Right atrium auricular region (tissue), 2 donors: ENCODE data around the gene NAALADL2. TPM values are rescaled to one million over a fixed set of nuclear protein-coding genes. Genes with fewer than 3 reads are reported as not detected.
"Not testable (repeated sequence)": the region's sequence is repeated elsewhere in the genome, so short reads cannot be mapped to it uniquely, and the experiment has no call there.

Experiments used
- DNase-seq: peaks from one replicate; pipeline ENCODE4 v3.0.0-alpha.2; 2019; ENCODE audit warnings: low spot score
- H3K27ac ChIP-seq, 2 donors: fragments of 200-600 bp; sonication (generic); 1 replicate in 1 of 2; 2 replicates in 1 of 2; pipeline ENCODE4 v1.5.1; 2016 to 2019
- H3K27me3 ChIP-seq, 2 donors: fragments of 200-600 bp; sonication (generic); one replicate each; pipeline versions ENCODE4 v1.5.1 to v1.6.0; 2017 to 2019
- H3K36me3 ChIP-seq: fragments of 200-600 bp; sonication (generic); one replicate; pipeline ENCODE4 v1.5.1; 2016
- H3K4me1 ChIP-seq, 2 donors: fragments of 200-600 bp; sonication (generic); one replicate each; pipeline versions ENCODE4 v1.5.1 to v1.6.0; 2017 to 2019
- H3K4me3 ChIP-seq, 2 donors: fragments of 200-600 bp; sonication (generic); 1 replicate in 1 of 2; 2 replicates in 1 of 2; pipeline ENCODE4 v1.5.1; 2017 to 2019; ENCODE audit warnings: mild to moderate bottlenecking in 1 of 2, moderate library complexity in 1 of 2
- H3K9me3 ChIP-seq, 2 donors: fragments of 200-600 bp; sonication (generic); one replicate each; pipeline ENCODE4 v1.5.1; 2019
- total RNA-seq, 2 donors: library from RNA; depleted of rRNA; stranded (reverse); fragments of >200 nt; gene quantifications; one replicate each; pipeline ENCODE4 v1.1.0, GENCODE V29; 2016
- TF ChIP-seq, protein P1 (sequence below), 2 donors: fragments of 200-600 bp; sonication (generic); IDR thresholded peaks; one replicate each; pipeline ENCODE4 v1.5.1; 2019; ENCODE audit warnings: antibody characterized with exemption in 2 of 2

NAALADL2 gene
- total RNA-seq, 2 donors from 2014 or later, result 2.5 to 3.2 TPM

DNA sequence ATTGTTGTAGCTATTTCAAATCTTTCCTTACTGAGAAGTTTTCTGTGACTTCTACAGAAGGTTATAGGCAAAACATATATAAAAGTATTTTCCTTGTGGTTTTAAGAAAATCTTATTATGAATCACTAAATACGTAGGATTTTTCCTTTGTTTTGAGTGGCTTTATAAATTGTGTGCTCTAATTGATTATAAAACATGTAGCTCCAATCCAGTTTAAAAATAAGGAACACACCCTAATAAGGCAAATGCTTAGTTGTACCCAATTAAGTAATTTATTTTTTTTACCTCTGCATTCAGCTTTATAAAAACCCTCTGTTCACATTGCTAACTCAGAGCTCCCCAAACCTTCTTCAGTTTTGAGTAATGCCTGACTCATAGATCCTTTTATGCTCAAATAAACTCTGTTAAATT is 408.0 kb downstream of the NAALADL2 start:
- no peaks in the 10 kb centered on the region for H3K4me1 ChIP-seq
- H3K36me3 ChIP-seq, result no peaks in the 10 kb centered on the region
- H3K27me3 ChIP-seq, result no peaks in the 10 kb centered on the region
- TF ChIP-seq, protein P1, sequence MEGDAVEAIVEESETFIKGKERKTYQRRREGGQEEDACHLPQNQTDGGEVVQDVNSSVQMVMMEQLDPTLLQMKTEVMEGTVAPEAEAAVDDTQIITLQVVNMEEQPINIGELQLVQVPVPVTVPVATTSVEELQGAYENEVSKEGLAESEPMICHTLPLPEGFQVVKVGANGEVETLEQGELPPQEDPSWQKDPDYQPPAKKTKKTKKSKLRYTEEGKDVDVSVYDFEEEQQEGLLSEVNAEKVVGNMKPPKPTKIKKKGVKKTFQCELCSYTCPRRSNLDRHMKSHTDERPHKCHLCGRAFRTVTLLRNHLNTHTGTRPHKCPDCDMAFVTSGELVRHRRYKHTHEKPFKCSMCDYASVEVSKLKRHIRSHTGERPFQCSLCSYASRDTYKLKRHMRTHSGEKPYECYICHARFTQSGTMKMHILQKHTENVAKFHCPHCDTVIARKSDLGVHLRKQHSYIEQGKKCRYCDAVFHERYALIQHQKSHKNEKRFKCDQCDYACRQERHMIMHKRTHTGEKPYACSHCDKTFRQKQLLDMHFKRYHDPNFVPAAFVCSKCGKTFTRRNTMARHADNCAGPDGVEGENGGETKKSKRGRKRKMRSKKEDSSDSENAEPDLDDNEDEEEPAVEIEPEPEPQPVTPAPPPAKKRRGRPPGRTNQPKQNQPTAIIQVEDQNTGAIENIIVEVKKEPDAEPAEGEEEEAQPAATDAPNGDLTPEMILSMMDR (IDR thresholded peaks at IDR 0.05), result no peak
- H3K4me3 ChIP-seq, result no peak overlapping the region
- no peak for DNase-seq
- no peaks in the 10 kb centered on the region for H3K9me3 ChIP-seq
- H3K27ac ChIP-seq, result no peak overlapping the region

DNA sequence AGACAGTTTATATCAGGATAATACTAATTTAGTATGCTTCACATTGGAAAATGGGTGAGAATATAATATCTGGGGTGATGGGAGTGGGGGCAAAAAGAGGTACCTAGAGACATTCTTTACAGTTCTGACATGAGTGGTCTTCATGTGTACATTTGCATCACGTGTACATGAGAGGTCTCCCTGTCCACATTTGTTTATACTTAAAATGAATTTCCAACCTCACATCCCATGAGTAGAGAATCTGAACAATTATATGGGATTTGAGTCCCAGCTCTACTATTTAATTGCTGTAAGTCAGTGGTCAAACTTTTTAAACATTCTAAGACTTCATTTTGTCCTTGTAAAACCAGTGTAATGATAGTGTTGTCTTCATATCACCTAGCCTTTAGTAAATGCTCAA is 408.4 kb downstream of the NAALADL2 start:
- DNase-seq, result no peak
- H3K9me3 ChIP-seq, result no peaks in the 10 kb centered on the region
- no peak overlapping the region for H3K4me3 ChIP-seq
- no peak overlapping the region for H3K27ac ChIP-seq
- no peaks in the 10 kb centered on the region for H3K27me3 ChIP-seq
- H3K36me3 ChIP-seq, result no peaks in the 10 kb centered on the region
- H3K4me1 ChIP-seq, result no peaks in the 10 kb centered on the region
- TF ChIP-seq, protein P1 (IDR thresholded peaks at IDR 0.05), result no peak

DNA sequence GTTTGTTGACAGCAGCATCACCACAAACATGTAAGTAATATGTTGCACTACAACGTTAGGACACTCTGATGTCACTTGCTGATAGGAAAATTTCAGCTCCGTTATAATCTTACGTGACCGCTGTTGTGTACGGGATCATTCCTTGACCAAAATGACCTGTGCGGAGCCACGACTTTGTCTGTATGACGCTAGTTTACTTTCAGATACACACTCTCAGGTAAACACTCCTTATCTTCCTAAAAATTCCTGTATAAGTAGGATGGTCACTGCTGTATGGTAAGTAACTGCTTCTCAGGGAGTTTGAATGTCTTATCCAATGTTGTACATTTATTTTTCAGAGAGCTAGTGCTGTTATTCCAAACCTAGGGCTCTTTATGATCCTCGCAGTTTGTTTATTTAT is 410.3 kb downstream of the NAALADL2 start:
- TF ChIP-seq, protein P1 (IDR thresholded peaks at IDR 0.05), result no peak
- no peak for DNase-seq
- no peaks in the 10 kb centered on the region for H3K27me3 ChIP-seq
- no peaks in the 10 kb centered on the region for H3K36me3 ChIP-seq
- no peak overlapping the region for H3K4me3 ChIP-seq
- no peaks in the 10 kb centered on the region for H3K9me3 ChIP-seq
- H3K4me1 ChIP-seq, result no peaks in the 10 kb centered on the region
- H3K27ac ChIP-seq, result no peak overlapping the region

DNA sequence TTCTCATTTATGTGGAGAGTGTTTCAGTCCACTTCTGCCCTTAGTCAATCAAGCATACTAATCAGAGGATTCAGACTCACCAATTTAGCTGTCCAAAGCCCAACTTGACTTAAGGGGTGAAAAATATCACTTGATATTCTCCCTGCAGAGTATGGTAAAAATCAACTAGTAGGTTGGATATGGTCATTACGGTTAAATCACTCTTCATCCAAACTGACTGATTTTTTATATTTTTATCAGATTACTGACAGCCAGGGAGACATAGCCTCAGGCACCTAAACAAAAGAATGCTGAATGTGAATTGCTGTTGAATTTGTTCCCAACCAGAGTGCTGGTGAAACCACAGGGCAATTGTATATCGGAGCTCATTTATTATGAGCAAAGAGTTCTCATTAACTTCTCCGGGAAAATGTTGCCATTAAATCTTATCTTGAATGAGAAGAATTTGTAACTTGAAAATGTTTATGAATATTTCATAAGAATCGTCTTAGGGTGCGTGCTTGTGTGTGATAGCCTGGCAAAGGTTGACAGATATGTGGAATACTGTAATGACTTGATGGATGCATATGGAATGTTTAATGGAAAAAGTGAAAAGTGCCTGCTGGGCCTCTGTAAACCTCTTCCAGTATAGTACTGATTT is 411.2 kb downstream of the NAALADL2 start:
- Histone ChIP-seq H3K27ac (no peak overlapping the region), H3K4me1 (no peaks in the 10 kb centered on the region), H3K36me3 (no peaks in the 10 kb centered on the region), H3K27me3 (no peaks in the 10 kb centered on the region), H3K9me3 (no peaks in the 10 kb centered on the region), H3K4me3 (no peak overlapping the region)
- no peak for DNase-seq
- TF ChIP-seq, protein P1 (IDR thresholded peaks at IDR 0.05), result no peak

DNA sequence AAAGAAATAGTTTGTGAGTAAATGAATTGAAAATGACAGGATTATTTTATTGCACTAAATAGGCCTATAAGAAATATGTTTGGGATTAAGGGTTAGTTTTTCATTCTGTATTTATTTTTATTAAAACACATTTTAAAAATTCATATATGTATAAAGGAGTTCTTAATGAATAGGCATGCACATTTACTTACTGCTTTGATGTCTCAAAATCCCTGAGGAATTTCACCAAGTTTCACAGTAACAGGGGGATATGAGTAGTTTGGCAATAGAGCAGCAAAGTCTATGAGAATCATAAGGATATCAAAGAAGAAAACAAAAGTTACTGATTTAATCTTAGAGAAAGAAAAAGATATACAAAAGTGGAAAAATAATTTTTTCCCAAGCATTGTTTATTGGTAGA is 411.7 kb downstream of the NAALADL2 start:
- H3K4me3 ChIP-seq, result no peak overlapping the region
- no peak for DNase-seq
- no peaks in the 10 kb centered on the region for H3K4me1 ChIP-seq
- TF ChIP-seq, protein P1 (IDR thresholded peaks at IDR 0.05), result no peak
- no peaks in the 10 kb centered on the region for H3K27me3 ChIP-seq
- H3K9me3 ChIP-seq, result no peaks in the 10 kb centered on the region
- no peaks in the 10 kb centered on the region for H3K36me3 ChIP-seq
- H3K27ac ChIP-seq, result no peak overlapping the region

DNA sequence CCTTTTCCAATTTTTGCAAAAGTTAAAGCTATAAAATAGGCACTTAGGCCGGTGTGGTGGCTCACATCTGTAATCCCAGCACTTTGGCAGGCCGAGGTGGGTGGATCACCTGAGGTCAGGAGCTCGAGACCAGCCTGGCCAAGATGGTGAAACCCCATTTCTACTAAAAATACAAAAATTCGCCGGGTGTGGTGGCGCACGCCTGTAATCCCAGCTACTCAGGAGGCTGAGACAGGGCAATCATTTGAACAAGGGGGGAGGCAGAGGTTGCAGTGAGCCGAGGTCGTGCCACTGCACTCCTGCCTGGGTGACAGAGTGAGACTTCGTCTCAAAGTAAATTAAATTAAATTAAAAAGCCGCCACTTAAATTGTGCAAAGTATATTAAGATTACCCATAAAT is 412.3 kb downstream of the NAALADL2 start:
- H3K27me3 ChIP-seq, H3K4me1 ChIP-seq, H3K27ac ChIP-seq, DNase-seq, H3K9me3 ChIP-seq, H3K4me3 ChIP-seq, H3K36me3 ChIP-seq: not testable (repeated sequence)
